Measurements from ENCODE around the gene TTC23L.

The TTC23L gene

GRCh38 chr5:34915856-34916192 lies 76.9 kb downstream of the TTC23L start:
- in situ Hi-C loops (cut with MboI; ENCODE audit: low sequenced_read_pairs), result loop anchor here (25.0 kb wide), 1 partner anchor 429 kb away; no protein-coding TSS in a partner anchor

DNA sequence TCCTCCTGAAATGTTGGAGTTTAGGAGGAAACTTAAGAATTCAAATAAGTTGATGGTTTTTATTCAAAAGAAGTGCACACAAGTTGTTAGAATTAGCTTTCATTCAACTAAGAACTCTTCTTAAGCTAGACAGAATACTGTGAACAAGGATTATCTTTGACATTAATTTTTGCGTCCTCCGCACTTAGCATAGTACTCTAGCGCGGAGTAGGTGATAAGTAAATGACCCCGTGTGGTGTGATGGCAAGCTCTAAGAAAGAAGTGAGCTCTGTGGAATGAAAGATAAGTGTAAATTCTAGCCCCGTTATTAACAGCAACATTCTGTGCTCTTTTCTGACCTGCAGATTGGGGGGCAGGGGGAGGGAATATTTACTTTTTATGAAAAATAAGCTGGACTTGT lies 77.6 kb downstream of the TTC23L start:
- in situ Hi-C loops (cut with MboI; ENCODE audit: low sequenced_read_pairs), result loop anchor here (25.0 kb wide), 1 partner anchor 429 kb away; no protein-coding TSS in a partner anchor

DNA sequence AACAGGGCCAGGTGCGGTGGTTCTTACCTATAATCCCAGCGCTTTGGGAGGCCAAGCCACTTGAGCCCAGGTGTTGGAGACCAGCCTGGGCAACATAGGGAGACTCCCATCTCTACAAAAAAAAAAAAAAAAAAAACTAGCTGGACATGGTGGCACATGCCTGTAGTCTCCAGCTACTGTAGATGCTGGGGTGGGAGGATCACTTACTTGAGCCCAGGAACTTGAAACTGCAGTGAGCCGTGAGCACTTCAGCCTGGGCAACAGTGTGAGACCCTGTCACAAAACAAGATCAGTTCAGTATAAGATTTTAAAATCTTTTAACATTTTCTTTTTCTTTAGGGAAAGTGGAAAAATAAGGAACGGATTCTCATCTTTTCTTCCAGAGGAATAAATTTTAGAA lies 79.1 kb downstream of the TTC23L start:
- in situ Hi-C loops (cut with MboI; ENCODE audit: low sequenced_read_pairs), result loop anchor here (25.0 kb wide), 1 partner anchor 431 kb away; no protein-coding TSS in a partner anchor

- in situ Hi-C loops (cut with MboI; ENCODE audit: low sequenced_read_pairs), result loop anchor here (25.0 kb wide), 1 partner anchor 432 kb away; no protein-coding TSS in a partner anchor
These were observed 80.1 kb downstream of the TTC23L start for GRCh38 chr5:34919077-34919476.

GRCh38 chr5:34923256-34923655 lies 84.3 kb downstream of the TTC23L start:
- in situ Hi-C loops (cut with MboI; ENCODE audit: low sequenced_read_pairs), result loop anchor here (25.0 kb wide), 1 partner anchor 436 kb away; no protein-coding TSS in a partner anchor

DNA sequence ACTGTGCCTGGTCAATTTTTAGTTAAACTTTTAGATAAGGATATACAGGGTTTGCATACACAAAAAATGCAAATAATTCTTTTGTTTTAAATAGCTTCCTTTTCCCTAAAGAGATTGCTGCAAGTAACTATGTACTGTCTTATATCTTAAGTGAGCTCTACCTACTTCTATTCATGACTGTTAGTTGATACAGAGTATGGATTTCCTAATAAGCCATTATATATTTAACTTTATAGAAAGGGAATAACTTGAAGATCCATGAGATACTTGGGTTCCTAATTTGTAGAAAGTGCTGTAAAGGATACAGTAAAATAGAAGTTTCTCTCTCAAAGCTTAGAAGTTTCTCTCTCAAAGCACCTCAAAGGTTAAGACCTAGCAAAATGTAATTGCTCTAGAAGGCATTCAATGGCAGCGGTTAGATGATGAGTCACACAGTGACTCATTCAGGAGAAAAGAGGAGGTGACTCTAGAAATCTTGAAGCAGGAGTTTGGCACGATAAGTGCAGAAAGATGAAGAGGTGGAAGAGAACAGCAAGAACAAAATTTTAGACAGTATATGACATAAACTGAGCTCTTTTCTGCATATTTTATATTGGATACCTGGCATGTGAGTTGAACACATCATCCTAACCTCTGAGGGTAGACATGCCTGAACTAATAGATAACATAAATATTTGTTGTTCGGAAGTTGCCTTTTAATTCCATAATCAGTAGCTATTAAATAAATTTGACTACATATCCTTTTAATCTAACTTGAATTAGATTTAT lies 84.9 kb downstream of the TTC23L start:
- in situ Hi-C loops (cut with MboI; ENCODE audit: low sequenced_read_pairs), result loop anchor here (25.0 kb wide), 1 partner anchor 437 kb away; no protein-coding TSS in a partner anchor

DNA sequence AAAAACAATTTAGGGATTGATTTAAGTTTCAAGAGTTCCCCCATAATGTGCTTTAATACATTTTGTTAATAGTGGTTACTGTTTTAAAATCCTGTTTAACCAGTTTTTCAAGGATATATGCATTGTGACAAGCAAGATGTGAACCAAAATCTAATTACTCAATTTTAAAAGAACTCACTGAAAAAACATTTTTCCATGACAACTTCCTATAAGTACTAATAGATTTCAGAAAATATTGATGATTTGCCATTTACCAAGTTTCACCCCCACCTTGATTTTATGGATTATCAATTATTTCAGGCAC lies 85.5 kb downstream of the TTC23L start:
- in situ Hi-C loops (cut with MboI; ENCODE audit: low sequenced_read_pairs), result loop anchor here (25.0 kb wide), 1 partner anchor 437 kb away; no protein-coding TSS in a partner anchor

DNA sequence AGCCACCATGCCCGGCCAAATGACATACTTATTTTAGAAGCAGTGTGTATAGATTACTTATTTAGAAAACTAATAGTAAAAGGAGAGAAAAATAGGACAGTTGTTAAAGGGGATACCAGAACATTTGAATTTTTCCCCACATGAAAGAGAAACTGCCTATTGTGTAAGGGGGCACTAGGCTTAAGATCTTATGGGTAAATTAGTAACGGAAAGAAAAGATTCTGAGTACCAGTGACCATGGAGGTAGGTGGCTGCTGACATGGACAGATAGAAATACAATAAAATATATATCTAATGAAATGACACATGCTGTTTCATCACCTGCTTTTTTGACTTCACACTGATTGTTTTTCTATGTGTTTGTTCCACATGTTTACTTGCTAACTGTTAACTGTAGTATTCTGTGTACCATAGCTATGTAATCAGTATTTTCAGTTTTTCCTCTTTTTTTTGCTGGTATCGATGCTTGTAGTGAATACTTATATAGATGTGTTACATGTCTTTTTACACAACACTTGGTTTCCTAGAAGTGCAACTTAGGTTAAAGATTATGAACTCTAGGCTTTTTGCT lies 87.4 kb downstream of the TTC23L start:
- in situ Hi-C loops (cut with MboI; ENCODE audit: low sequenced_read_pairs), result no loop called here

GRCh38 chr5:34927785-34928184 lies 88.8 kb downstream of the TTC23L start:
- in situ Hi-C loops (cut with MboI; ENCODE audit: low sequenced_read_pairs), result no loop called here

- in situ Hi-C loops (cut with MboI; ENCODE audit: low sequenced_read_pairs), result no loop called here
These were observed 89.3 kb downstream of the TTC23L start for GRCh38 chr5:34928267-34928666.

GRCh38 chr5:34929134-34929719 lies 90.3 kb downstream of the TTC23L start, which contains the start of gene DNAJC21:
Gene DNAJC21, plus strand, starts transcription at chr5:34929559. Its CDS starts 261 bp downstream, at chr5:34929820.
- in situ Hi-C loops (cut with MboI; ENCODE audit: low sequenced_read_pairs), result no loop called here

DNA sequence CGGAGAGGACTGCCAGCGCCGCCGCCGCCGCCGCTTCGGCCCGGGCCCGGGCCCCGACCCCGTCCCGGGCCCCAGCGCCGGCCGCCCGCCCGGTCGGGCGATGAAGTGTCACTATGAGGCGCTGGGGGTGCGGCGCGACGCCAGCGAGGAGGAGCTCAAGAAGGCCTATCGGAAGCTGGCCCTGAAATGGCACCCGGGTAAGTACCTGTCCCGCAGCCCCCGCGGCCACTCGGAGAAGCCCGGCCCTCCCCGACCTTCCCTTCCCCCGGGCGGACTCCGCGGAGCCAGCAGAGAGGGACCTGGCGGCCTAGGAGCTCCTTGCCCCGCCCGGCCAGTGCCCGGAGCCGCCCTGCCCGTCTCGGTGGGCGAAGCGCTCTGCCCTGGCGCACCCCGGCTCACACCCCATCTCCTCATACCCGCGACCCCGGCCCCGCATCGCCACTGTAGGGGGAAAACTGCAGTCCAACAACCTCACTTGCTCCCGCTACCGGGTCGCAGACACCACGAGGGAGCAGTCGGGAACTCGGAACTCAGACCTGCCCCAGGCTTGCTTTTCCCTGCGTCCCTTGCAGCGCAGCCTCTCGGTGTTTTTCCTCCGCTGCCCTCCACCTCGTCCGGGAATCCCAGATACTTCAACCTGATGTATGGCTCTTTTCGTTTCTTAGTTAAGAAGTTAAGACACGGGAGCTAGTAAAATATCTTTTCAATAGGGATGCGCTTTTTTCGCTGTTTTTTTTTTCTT lies 90.9 kb downstream of the TTC23L start:
- in situ Hi-C loops (cut with MboI; ENCODE audit: low sequenced_read_pairs), result no loop called here

- in situ Hi-C loops (cut with MboI; ENCODE audit: low sequenced_read_pairs), result no loop called here
These were observed 91.5 kb downstream of the TTC23L start for GRCh38 chr5:34930462-34930844.

GRCh38 chr5:34930870-34931269 lies 91.9 kb downstream of the TTC23L start:
- in situ Hi-C loops (cut with MboI; ENCODE audit: low sequenced_read_pairs), result no loop called here

- in situ Hi-C loops (cut with MboI; ENCODE audit: low sequenced_read_pairs), result no loop called here
These were observed 94.0 kb downstream of the TTC23L start for GRCh38 chr5:34932947-34933346.

DNA sequence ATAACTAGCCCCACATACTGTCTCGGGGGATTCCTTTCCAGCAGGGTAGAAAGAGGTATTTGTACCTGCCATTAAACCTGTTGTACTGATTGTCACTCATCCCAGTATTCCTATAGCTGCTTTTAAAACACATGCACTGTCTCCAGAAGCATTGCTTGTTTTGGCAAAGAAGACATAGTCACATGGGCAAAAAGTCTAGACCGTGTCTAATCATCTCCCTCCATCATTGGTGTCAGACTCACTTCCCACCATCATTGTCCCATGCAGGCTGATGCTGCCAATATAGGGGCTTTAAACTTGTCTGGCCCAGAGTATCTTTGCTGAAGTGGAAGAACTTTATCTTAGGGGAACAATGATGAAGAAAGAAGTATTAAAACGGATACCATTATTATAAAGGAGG lies 103.0 kb downstream of the TTC23L start:
- in situ Hi-C loops (cut with MboI; ENCODE audit: low sequenced_read_pairs), result no loop called here

DNA sequence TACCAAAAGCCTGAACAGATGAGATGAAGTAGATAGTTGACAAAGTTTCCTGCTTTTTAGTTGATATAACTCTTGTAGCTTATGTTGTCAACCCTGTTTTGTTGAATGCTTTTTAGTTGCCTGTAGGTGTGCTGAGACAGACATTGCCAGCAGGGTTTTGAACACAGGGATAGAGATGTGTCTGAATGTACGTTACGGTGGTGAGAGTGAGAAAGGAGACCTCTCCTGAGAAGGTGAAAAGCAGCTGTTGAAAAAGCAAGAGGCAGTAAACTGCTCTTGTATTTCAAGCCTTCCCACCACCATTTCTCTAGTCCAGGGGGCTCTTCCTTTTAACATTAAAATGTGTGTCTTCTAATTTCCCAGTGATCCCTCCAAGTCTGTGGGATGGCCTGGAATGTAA lies 105.1 kb downstream of the TTC23L start:
- in situ Hi-C loops (cut with MboI; ENCODE audit: low sequenced_read_pairs), result no loop called here

DNA sequence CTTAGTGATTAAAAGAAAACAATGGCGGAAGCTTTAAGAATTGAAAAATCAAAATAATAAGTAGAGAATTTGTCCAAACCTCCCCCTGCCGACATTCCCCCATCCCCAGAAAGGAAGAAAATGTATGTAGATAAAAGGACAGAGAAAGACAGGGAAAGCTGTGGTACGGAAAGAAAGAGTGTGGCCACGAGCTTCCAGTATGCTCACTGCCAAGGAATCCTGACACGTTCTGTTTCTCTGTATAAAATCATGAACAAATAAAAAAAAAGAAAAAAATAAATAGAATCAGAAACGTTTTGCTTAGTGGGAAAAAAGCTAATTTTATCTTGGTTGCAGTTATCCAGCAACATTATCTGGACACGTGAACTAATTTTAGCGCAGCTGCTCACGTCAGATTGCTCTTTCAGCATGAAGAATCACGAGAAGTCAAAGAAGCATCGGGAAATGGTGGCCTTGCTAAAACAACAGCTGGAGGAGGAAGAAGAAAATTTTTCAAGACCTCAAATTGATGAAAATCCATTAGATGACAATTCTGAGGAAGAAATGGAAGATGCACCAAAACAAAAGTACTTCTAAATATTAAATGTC lies 105.6 kb downstream of the TTC23L start:
- in situ Hi-C loops (cut with MboI; ENCODE audit: low sequenced_read_pairs), result no loop called here
